ENCODE data around the gene MSL1. TPM values are rescaled to one million over a fixed set of nuclear protein-coding genes. Genes with fewer than 3 reads are reported as not detected.

MSL1 gene
- total and polyA plus RNA-seq, 2 of the 13 experiments (the other 11 are each of a cell fraction or from before 2014, with no cell fraction given) = 63.8 to 88.5 TPM

DNA sequence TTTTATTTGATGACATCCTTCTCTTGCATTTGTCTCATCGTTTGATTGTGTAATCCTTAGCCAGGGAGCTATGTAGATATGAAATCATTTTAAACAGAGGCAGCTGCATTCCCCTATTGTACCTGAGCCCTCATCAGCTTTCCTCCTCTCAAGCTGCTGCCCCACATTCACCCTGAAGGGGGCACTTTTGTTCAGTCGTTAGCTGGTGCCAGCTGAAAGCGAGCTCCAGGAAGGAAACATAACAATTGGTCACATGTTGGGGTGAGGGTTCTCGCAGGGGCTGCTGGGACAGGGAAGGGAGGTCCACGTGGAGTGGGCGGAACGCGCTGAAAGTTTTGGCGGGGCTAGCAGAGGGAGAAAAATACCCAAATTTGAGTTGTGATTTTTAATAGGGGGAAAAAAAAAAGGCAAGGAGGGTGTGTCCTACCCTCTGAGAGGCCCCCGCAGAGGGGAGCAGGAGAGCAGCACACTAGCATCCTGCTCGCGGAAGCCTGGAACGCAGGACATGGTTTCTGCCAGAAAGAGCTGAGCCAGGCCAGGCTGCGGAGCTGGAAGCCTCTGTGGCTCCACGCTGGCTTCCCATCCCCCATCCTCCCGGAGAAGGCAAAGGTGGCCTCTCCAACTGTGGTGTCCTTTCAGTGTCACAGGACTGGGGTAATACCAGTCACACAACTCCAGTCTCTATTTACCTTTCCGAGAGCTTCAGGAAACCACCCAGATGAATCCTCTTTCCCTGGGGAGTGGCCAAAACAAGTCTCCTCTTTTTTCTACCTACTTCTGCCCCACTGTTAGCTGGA, 8.5 kb upstream of the MSL1 start (continued):
- peak; percentile 77; the same call in 1 of the 2 replicates for TF ChIP-seq SALL2 (CRISPR knock-in tag; IDR thresholded peaks at IDR 0.05)
- TF ChIP-seq ZNF407 (CRISPR knock-in tag; IDR thresholded peaks at IDR 0.05; ENCODE audit: not compliant biosample characterization) = peak; percentile 93
- peak; percentile 94 for TF ChIP-seq KAT8 (CRISPR knock-in tag; IDR thresholded peaks at IDR 0.05)
- TF ChIP-seq ARNT2 (CRISPR knock-in tag; IDR thresholded peaks at IDR 0.05; ENCODE audit: low read depth) = peak; percentile 34; the same call in 1 of the 2 replicates
- TF ChIP-seq HDAC1 (CRISPR knock-in tag; IDR thresholded peaks at IDR 0.05) = peak; percentile 95
- peak; percentile 63 for TF ChIP-seq HNF4A (CRISPR knock-in tag; IDR thresholded peaks at IDR 0.05)
- TF ChIP-seq ZSCAN22 (CRISPR knock-in tag; IDR thresholded peaks at IDR 0.05) = no peak
- TF ChIP-seq ZNF776 (CRISPR knock-in tag; IDR thresholded peaks at IDR 0.05) = no peak
- peak; percentile 76 for TF ChIP-seq ZNF543 (CRISPR knock-in tag; IDR thresholded peaks at IDR 0.05)
- peak; percentile 21; the same call in 1 of the 2 replicates for TF ChIP-seq ZFP1 (CRISPR knock-in tag; IDR thresholded peaks at IDR 0.05)
- no peak for TF ChIP-seq ARNT (IDR thresholded peaks at IDR 0.05)
- peak; percentile 86 for TF ChIP-seq FOXC1 (CRISPR knock-in tag; IDR thresholded peaks at IDR 0.05; ENCODE audit: borderline replicate concordance)
- TF ChIP-seq KDM3A (CRISPR knock-in tag; IDR thresholded peaks at IDR 0.05; ENCODE audit: low read depth) = 0 out of 2 replicates have a peak, but pooled peaks have one; percentile 86
- no peak for TF ChIP-seq NBN (conservative IDR thresholded peaks at IDR 0.05)
- peak; percentile 91 for TF ChIP-seq XRCC5 (optimal IDR thresholded peaks at IDR 0.05; ENCODE audit: low read length)
- peak; percentile 49; the same call in 1 of the 2 replicates for TF ChIP-seq HMG20A (CRISPR knock-in tag; IDR thresholded peaks at IDR 0.05; ENCODE audit: borderline replicate concordance)
- TF ChIP-seq PPARG (CRISPR knock-in tag; conservative IDR thresholded peaks at IDR 0.05) = peak; percentile 51; the same call in 1 of the 2 replicates
- TF ChIP-seq AGO1 (IDR thresholded peaks at IDR 0.05; ENCODE audit: low read depth, low read length, poor library complexity, severe bottlenecking) = no peak
- TF ChIP-seq ZNF350 (CRISPR knock-in tag; IDR thresholded peaks at IDR 0.05; ENCODE audit: borderline replicate concordance, low read depth) = peak; percentile 96
- TF ChIP-seq, protein P1, sequence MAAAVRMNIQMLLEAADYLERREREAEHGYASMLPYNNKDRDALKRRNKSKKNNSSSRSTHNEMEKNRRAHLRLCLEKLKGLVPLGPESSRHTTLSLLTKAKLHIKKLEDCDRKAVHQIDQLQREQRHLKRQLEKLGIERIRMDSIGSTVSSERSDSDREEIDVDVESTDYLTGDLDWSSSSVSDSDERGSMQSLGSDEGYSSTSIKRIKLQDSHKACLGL (CRISPR knock-in tag; IDR thresholded peaks at IDR 0.05) = peak; percentile 93; the same call in 1 of the 2 replicates
- peak; percentile 61; the same call in 1 of the 2 replicates for TF ChIP-seq MED13 (CRISPR knock-in tag; IDR thresholded peaks at IDR 0.05)
- peak; percentile 71 for TF ChIP-seq POLR2AphosphoS5 (IDR thresholded peaks at IDR 0.05; ENCODE audit: low read depth, low read length)
- no peak; the same call in 1 of the 2 replicates for TF ChIP-seq MTF1 (CRISPR knock-in tag; IDR thresholded peaks at IDR 0.05)
- TF ChIP-seq HOXA7 (CRISPR knock-in tag; IDR thresholded peaks at IDR 0.05) = 0 out of 2 replicates have a peak, but pooled peaks have one; percentile 57
